HL-60 (cell line): Measurements from ENCODE around the gene WDFY2.

Experiments used
- DNase-seq, 2 experiments: peaks; one replicate each; pipeline ENCODE4 v3.0.0-alpha.2; 2010 to 2020; ENCODE audit warnings: low read depth in 1 of 2, low spot score in 1 of 2
- H3K27ac ChIP-seq: fragments of 250-450 bp; sonication (Bioruptor Pico); replicated peaks from 2 replicates; pipeline ENCODE4 v1.5.1; 2020; ENCODE audit warnings: mild to moderate bottlenecking, moderate library complexity
- H3K27me3 ChIP-seq: fragments of 250-450 bp; sonication (Bioruptor Pico); 2 replicates; pipeline ENCODE4 v1.5.1; 2021; ENCODE audit warnings: mild to moderate bottlenecking, moderate library complexity; ENCODE audit not compliant: insufficient read depth, poor library complexity, severe bottlenecking
- H3K4me3 ChIP-seq: replicated peaks from 2 replicates; pipeline ENCODE4 v1.5.1; 2011; ENCODE audit warnings: mild to moderate bottlenecking, control low read depth, low read length; ENCODE audit not compliant: insufficient read depth
- GABPA ChIP-seq: IDR thresholded peaks from 2 replicates; pipeline ENCODE4 v1.6.1; 2012; ENCODE audit warnings: low read depth
- POLR2AphosphoS5 ChIP-seq: IDR thresholded peaks from 2 replicates; pipeline ENCODE4 v1.6.1; 2012; ENCODE audit warnings: low read depth
- SPI1 ChIP-seq: IDR thresholded peaks from 2 replicates; pipeline ENCODE4 v1.6.1; 2012; ENCODE audit warnings: low read depth, mild to moderate bottlenecking, borderline replicate concordance
- TF ChIP-seq, protein P1 (sequence below): IDR thresholded peaks from 2 replicates; pipeline ENCODE4 v1.6.1; 2012; ENCODE audit warnings: low read depth; ENCODE audit not compliant: insufficient replicate concordance
- TF ChIP-seq, protein P2 (sequence below): IDR thresholded peaks from one replicate; pipeline ENCODE4 v1.5.1; 2011; ENCODE audit warnings: low read length, control low read depth, inconsistent platforms; ENCODE audit not compliant: insufficient read depth

WDFY2 gene

DNA sequence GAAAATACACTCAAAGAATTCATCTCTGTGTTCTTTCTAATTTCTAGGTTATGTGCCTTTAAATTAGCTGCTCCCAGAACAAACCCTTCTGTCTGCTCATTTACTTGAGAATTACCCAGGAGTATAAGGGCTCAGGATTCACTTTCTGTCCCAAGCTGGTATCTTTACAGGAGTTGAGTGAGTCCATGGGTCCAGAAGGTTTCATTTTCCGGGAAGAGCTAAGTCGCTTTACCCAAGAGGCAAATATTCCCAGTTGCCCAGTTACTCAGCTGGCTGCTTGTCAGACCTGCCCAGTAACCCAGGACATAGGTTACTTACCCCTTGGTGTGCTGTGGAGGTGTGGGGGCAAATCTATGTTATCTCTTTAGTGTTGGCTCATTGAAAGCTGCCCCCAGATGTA lies 172.4 kb downstream of the WDFY2 start:
- Histone ChIP-seq H3K27ac (no peak overlapping the region), H3K4me3 (no peak overlapping the region), H3K27me3 (no peaks in the 10 kb centered on the region)
- TF ChIP-seq SPI1 (no peak), GABPA (no peak), POLR2AphosphoS5 (no peak)
- TF ChIP-seq, protein P1, sequence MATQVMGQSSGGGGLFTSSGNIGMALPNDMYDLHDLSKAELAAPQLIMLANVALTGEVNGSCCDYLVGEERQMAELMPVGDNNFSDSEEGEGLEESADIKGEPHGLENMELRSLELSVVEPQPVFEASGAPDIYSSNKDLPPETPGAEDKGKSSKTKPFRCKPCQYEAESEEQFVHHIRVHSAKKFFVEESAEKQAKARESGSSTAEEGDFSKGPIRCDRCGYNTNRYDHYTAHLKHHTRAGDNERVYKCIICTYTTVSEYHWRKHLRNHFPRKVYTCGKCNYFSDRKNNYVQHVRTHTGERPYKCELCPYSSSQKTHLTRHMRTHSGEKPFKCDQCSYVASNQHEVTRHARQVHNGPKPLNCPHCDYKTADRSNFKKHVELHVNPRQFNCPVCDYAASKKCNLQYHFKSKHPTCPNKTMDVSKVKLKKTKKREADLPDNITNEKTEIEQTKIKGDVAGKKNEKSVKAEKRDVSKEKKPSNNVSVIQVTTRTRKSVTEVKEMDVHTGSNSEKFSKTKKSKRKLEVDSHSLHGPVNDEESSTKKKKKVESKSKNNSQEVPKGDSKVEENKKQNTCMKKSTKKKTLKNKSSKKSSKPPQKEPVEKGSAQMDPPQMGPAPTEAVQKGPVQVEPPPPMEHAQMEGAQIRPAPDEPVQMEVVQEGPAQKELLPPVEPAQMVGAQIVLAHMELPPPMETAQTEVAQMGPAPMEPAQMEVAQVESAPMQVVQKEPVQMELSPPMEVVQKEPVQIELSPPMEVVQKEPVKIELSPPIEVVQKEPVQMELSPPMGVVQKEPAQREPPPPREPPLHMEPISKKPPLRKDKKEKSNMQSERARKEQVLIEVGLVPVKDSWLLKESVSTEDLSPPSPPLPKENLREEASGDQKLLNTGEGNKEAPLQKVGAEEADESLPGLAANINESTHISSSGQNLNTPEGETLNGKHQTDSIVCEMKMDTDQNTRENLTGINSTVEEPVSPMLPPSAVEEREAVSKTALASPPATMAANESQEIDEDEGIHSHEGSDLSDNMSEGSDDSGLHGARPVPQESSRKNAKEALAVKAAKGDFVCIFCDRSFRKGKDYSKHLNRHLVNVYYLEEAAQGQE = no peak
- TF ChIP-seq, protein P2, sequence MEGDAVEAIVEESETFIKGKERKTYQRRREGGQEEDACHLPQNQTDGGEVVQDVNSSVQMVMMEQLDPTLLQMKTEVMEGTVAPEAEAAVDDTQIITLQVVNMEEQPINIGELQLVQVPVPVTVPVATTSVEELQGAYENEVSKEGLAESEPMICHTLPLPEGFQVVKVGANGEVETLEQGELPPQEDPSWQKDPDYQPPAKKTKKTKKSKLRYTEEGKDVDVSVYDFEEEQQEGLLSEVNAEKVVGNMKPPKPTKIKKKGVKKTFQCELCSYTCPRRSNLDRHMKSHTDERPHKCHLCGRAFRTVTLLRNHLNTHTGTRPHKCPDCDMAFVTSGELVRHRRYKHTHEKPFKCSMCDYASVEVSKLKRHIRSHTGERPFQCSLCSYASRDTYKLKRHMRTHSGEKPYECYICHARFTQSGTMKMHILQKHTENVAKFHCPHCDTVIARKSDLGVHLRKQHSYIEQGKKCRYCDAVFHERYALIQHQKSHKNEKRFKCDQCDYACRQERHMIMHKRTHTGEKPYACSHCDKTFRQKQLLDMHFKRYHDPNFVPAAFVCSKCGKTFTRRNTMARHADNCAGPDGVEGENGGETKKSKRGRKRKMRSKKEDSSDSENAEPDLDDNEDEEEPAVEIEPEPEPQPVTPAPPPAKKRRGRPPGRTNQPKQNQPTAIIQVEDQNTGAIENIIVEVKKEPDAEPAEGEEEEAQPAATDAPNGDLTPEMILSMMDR = no peak
- no peak for DNase-seq

DNA sequence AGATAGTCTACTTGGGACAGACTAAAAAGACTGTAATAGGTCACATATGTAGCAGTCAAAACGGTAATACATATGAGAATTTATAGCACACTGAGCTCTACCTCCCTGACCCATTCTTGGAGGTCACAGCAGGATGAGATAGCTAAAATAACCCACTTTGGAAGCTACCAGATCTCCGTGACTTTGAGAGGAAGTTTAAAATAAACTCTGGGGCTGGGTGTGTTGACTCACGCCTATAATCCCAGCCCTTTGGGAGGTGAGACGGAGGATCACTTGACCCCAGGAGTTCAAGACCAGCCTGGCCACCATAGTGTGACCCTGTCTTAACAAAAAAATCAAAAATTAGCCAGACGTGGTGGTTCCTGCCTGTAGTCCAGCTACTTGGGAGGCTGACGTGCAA lies 174.4 kb downstream of the WDFY2 start:
- Histone ChIP-seq H3K4me3 (no peak overlapping the region), H3K27me3 (no peaks in the 10 kb centered on the region), H3K27ac (no peak overlapping the region)
- TF ChIP-seq, protein P1 = no peak
- no peak for TF ChIP-seq SPI1
- TF ChIP-seq GABPA = no peak
- TF ChIP-seq, protein P2 = no peak
- TF ChIP-seq POLR2AphosphoS5 = no peak
- no peak for DNase-seq

DNA sequence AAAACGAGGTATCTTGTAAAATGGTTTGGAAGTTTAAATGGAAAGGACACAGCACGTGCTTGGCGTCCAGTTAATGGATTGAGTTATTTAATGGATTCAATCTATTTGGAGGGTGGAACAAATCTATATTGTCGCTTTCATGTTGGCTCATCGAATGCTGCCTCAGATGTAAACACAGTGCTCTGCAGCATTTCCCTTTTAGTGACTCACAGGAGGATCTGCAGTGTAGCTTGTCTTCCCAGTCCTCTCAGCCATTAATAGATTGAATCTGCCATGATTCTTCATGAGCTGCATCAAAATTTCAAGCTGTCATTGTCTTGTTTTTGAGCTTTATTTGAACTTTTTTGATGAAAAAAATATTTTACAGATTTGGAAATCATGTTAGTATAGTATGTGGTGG lies 175.0 kb downstream of the WDFY2 start:
- TF ChIP-seq SPI1 = no peak
- no peak for TF ChIP-seq POLR2AphosphoS5
- TF ChIP-seq, protein P2 = no peak
- TF ChIP-seq, protein P1 = no peak
- no peak for TF ChIP-seq GABPA

More for the DNA sequence above, 175.0 kb downstream of the WDFY2 start:
- no peak for DNase-seq
- H3K4me3 ChIP-seq = no peak overlapping the region
- H3K27me3 ChIP-seq = no peaks in the 10 kb centered on the region
- no peak overlapping the region for H3K27ac ChIP-seq
